Measurements from ENCODE around the gene SEPTIN5.
A peak's percentile ranks its signal among the peaks of the same experiment; 100 is the strongest.

SEPTIN5 gene

GRCh38 chr22:19668748-19669147 lies 45.6 kb upstream of the SEPTIN5 start:
- TF ChIP-seq, protein P1, sequence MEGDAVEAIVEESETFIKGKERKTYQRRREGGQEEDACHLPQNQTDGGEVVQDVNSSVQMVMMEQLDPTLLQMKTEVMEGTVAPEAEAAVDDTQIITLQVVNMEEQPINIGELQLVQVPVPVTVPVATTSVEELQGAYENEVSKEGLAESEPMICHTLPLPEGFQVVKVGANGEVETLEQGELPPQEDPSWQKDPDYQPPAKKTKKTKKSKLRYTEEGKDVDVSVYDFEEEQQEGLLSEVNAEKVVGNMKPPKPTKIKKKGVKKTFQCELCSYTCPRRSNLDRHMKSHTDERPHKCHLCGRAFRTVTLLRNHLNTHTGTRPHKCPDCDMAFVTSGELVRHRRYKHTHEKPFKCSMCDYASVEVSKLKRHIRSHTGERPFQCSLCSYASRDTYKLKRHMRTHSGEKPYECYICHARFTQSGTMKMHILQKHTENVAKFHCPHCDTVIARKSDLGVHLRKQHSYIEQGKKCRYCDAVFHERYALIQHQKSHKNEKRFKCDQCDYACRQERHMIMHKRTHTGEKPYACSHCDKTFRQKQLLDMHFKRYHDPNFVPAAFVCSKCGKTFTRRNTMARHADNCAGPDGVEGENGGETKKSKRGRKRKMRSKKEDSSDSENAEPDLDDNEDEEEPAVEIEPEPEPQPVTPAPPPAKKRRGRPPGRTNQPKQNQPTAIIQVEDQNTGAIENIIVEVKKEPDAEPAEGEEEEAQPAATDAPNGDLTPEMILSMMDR (IDR thresholded peaks at IDR 0.05; ENCODE audit: low read length, missing control alignments), result no peak
- DNase-seq (ENCODE audit: low read depth), result no peak
- H3K4me3 ChIP-seq (replicated peaks; ENCODE audit: low read depth, low read length), result no peak overlapping the region

GRCh38 chr22:19669570-19669969 lies 44.7 kb upstream of the SEPTIN5 start:
- TF ChIP-seq, protein P1 (IDR thresholded peaks at IDR 0.05; ENCODE audit: low read length, missing control alignments), result no peak
- no peak overlapping the region for H3K4me3 ChIP-seq (replicated peaks; ENCODE audit: low read depth, low read length)
- no peak for DNase-seq (ENCODE audit: low read depth)

DNA sequence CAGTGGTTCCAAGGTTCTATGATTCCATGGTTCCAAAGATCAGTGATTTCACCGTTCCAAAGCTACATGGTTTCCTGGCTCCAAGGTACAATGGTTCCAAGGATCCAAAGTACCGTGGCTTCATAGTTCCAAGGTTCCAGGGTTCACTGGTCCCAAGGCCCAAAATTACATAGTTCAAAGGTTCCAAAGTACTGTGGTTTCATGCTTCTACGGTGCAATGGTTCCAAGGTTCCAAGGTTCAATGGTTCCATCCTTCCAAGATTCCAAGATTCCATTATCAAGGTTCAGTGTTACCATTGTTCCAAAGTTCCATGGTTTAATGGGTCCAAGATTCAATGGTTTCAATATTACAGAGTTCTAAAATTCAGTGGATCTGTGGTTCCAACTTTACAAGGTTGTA lies 43.0 kb upstream of the SEPTIN5 start:
- DNase-seq (ENCODE audit: low read depth), result no peak
- H3K4me3 ChIP-seq (replicated peaks; ENCODE audit: low read depth, low read length), result no peak overlapping the region
- TF ChIP-seq, protein P1 (IDR thresholded peaks at IDR 0.05; ENCODE audit: low read length, missing control alignments), result no peak

GRCh38 chr22:19672054-19672776 lies 42.1 kb upstream of the SEPTIN5 start:
- TF ChIP-seq, protein P1 (IDR thresholded peaks at IDR 0.05; ENCODE audit: low read length, missing control alignments), result no peak
- no peak for DNase-seq (ENCODE audit: low read depth)
- H3K4me3 ChIP-seq (replicated peaks; ENCODE audit: low read depth, low read length), result no peak overlapping the region

DNA sequence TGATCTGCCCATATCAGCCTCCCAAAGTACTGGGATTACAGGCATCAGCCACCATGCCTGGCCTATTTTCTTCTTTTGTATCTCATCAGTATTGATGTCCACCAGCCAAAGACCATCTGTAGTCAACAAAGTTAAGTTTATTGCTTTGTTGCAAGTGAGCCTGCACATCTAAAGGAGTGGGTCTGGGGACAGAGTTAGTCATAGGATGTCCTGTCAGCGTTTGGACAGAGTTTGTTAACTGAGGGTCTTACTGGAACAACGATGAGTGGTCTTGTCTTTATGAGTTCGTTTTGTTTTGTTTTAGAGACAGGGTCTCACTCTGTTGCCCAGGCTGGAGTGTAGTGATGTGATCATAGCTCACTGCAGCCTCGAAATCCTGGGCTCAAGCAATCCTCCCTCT lies 40.6 kb upstream of the SEPTIN5 start:
- no peak for DNase-seq (ENCODE audit: low read depth)
- no peak overlapping the region for H3K4me3 ChIP-seq (replicated peaks; ENCODE audit: low read depth, low read length)
- TF ChIP-seq, protein P1 (IDR thresholded peaks at IDR 0.05; ENCODE audit: low read length, missing control alignments), result no peak

DNA sequence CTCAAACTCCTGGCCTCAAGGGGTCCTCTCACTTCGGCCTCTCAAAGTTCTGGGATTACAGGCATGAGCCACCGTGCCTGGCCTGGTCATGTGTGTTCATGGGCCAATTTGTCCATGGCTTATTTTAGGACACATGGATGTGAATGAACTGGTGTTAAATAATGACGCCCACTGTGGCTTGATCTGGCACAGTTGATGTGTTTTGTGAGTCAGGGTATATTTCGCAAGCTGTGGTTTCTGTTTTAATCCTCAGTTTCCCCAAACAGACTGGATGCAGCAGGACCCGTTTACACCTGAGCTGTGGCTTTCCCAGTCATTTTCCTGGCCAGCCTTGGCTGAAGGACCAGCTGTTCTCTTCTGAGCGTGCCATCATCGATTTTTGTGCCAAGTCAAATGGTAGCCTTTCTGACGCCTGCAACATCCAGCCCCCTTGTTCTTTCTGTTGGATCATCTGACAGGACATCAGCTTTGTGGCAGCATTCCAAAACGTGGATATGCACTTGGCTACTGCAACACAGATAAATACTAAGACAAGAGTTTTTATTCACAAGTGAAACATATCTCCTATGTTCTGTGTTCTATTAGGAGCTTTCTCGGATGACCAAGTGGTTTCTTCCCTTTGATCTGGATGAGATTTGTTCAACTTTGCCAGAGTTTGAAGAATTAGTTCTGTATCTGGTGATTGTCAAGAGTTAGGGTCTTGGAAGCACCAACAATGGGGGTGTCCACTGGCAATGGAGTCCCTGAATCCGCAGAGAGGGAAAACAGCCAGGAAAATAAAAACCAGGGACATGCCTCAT lies 40.0 kb upstream of the SEPTIN5 start:
- peak; percentile 38 for DNase-seq (ENCODE audit: low read depth)
- H3K4me3 ChIP-seq (replicated peaks; ENCODE audit: low read depth, low read length), result no peak overlapping the region
- TF ChIP-seq, protein P1 (IDR thresholded peaks at IDR 0.05; ENCODE audit: low read length, missing control alignments), result no peak

All from fibroblast of pulmonary artery (primary cell).